Measurements from ENCODE around the gene CPLANE1. TPM values are rescaled to one million over a fixed set of nuclear protein-coding genes. Genes with fewer than 3 reads are reported as not detected.

The CPLANE1 gene
- total and polyA plus RNA-seq, 2 donors (not counting 3 experiments of a cell fraction or from before 2014, with no cell fraction given): 4.6 to 21.5 TPM

DNA sequence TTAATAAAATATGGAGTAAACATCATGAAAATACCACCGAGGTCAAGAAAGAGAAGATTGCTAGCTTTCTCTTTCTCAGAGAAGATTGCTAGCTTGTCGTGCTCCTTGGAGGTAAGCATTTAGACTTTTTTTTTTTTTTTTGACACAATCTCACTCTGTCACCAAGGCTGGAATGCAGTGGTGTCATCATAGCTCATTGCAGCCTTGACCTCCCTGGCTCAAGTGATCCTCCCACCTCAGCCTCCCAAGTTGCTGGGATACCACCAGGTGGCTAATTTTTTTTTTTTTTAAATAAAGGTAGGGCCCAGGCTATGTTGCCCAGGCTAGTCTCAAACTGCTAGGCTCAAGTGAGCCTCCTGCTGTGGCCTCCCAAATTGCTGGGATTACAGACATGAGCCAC, 26.3 kb upstream of the CPLANE1 start:
- Histone ChIP-seq H3K4me3 (replicated peaks in 1 of 3; ENCODE audit: insufficient read depth in 1 of 3, low read depth in 1 of 3, low read length in 3 of 3) (no peak overlapping the region), H3K27me3 (ENCODE audit: control insufficient read depth in 2 of 2, insufficient read depth in 2 of 2, low read length in 2 of 2) (no peaks in the 10 kb centered on the region), H3K9ac (replicated peaks; ENCODE audit: extremely low read depth, insufficient read depth, low read length) (no peak overlapping the region), H2AFZ (ENCODE audit: low read depth, low read length) (no peak overlapping the region), H3K9me1 (replicated peaks; ENCODE audit: control insufficient read depth, extremely low read depth, insufficient read depth, low read length) (no peaks in the 10 kb centered on the region), H3K4me1 (ENCODE audit: control insufficient read depth, extremely low read depth, insufficient read depth, low read length) (no peaks in the 10 kb centered on the region), H3K27ac (ENCODE audit: insufficient read depth, low read depth, low read length) (no peak overlapping the region), H3K79me2 (ENCODE audit: control insufficient read depth, insufficient read depth, low read length) (no peaks in the 10 kb centered on the region), H3K36me3 (ENCODE audit: control insufficient read depth in 2 of 2, extremely low read depth in 1 of 2, insufficient read depth in 2 of 2, low read length in 2 of 2) (no peaks in the 10 kb centered on the region), H3K4me2 (ENCODE audit: insufficient read depth, low read length) (no peak overlapping the region), H4K20me1 (replicated peaks; ENCODE audit: control insufficient read depth, extremely low read depth, insufficient read depth, low read length) (no peaks in the 10 kb centered on the region), H3K9me3 (replicated peaks; ENCODE audit: control insufficient read depth, insufficient read depth, low read length) (no peaks in the 10 kb centered on the region)
- DNase-seq (ENCODE audit: low read depth, low spot score) (no peak), FAIRE-seq (no peak)
- TF ChIP-seq EZH2 (IDR thresholded peaks at IDR 0.05; ENCODE audit: borderline replicate concordance, low read depth, low read length, severe bottlenecking) (no peak), GATA2 (IDR thresholded peaks at IDR 0.05; ENCODE audit: insufficient read depth, insufficient read length, low read depth, low read length) (no peak), POLR2A (IDR thresholded peaks at IDR 0.05; ENCODE audit: low read depth, low read length) (no peak), JUN (IDR thresholded peaks at IDR 0.05; ENCODE audit: borderline replicate concordance, insufficient read depth, insufficient read length, low read depth) (no peak), FOS (IDR thresholded peaks at IDR 0.05; ENCODE audit: borderline replicate concordance, insufficient read depth, low read length) (no peak), POLR2AphosphoS5 (IDR thresholded peaks at IDR 0.05; ENCODE audit: insufficient read depth, low read depth, low read length) (no peak), MYC (IDR thresholded peaks at IDR 0.05; ENCODE audit: low read depth, low read length) (no peak)
- TF ChIP-seq, protein P1, sequence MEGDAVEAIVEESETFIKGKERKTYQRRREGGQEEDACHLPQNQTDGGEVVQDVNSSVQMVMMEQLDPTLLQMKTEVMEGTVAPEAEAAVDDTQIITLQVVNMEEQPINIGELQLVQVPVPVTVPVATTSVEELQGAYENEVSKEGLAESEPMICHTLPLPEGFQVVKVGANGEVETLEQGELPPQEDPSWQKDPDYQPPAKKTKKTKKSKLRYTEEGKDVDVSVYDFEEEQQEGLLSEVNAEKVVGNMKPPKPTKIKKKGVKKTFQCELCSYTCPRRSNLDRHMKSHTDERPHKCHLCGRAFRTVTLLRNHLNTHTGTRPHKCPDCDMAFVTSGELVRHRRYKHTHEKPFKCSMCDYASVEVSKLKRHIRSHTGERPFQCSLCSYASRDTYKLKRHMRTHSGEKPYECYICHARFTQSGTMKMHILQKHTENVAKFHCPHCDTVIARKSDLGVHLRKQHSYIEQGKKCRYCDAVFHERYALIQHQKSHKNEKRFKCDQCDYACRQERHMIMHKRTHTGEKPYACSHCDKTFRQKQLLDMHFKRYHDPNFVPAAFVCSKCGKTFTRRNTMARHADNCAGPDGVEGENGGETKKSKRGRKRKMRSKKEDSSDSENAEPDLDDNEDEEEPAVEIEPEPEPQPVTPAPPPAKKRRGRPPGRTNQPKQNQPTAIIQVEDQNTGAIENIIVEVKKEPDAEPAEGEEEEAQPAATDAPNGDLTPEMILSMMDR (IDR thresholded peaks at IDR 0.05; ENCODE audit: extremely low read depth in 1 of 2, insufficient read depth in 1 of 2, low read depth in 1 of 2, low read length in 2 of 2): no peak
- TF ChIP-seq, protein P2, sequence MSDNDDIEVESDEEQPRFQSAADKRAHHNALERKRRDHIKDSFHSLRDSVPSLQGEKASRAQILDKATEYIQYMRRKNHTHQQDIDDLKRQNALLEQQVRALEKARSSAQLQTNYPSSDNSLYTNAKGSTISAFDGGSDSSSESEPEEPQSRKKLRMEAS (IDR thresholded peaks at IDR 0.05; ENCODE audit: insufficient read depth, insufficient read length): no peak
- intact Hi-C loops (cut with micrococcal nuclease) (no loop called here), dilution Hi-C loops (cut with MboI; ENCODE audit: extremely low pct_ligation_motif_present, low sequenced_read_pairs) (no loop called here)
- BruUV-seq (replicated peaks): no TSS peak
- CTCF ChIA-PET: no interaction called here
- POLR2A ChIA-PET: no interaction called here
